HG03432 (cell line): ENCODE results near the gene CDKN3.
"Not testable (repeated sequence)": the region's sequence is repeated elsewhere in the genome, so short reads cannot be mapped to it uniquely, and the experiment has no call there.

ENCODE experiments used
- ATAC-seq: cut with Tn5 transposase; IDR thresholded peaks from one replicate; pipeline ENCODE4 v1.9.1; 2021; ENCODE audit warnings: mild to moderate bottlenecking, moderate library complexity; ENCODE audit not compliant: unreplicated experiment

CDKN3 gene

DNA sequence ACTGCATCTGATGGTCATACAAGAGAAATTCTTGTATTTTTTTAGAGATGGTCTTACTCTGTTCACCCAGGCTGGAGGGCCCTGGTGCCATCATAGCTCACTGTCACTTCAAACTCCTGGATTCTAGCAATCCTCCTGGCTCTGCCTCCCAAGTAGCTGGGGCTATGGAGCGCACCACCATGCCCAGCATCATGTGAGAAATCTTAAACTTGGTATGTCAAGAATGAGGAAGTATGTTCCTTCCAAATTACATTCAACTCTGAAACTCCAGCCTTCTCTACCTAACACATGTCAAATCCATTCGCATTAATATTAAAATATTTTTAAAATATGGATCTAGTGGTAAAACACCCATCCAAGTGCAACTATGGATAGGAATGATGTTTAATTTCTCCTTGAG, 27.5 kb upstream of the CDKN3 start:
- ATAC-seq: no peak

DNA sequence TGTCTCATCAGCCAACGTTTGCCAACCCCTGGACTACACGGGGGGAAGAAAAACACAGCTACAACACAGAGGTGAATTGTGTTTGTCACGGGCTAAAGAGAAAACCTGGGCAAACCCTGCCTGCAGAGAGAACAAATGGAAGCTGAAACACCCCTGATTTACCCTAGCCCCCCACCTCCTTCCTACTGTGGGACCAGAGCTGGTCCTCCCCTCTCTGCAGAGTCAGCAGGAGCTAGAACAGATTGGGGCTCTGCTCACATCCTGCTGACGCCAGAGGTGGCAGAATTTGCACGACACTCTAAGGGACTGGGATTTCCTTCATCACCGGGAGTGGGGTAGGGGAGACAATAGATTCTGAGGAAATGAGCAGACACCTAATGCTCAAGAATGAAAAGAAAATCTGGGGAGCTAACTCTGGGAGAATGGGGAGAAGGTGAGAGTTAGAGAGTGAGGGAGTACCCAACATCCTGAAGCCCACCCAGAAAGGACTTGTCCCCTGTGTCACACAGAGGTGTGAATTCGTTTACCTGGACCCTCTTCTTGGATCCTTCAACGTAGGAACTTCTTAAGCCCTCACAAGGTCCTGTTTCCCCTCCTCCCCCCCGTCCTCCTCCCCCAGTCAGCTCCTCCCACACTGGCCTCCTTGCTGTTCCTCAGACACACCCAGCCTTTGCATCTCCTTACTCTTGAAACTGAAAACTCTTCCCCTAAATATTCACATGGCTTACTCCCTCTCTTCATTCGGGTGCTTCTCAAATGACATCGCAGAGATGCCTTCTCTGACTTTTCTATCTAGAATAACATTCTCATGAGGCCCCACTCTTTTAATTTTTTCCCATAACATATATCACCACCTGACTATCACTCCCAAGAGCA, 26.2 kb upstream of the CDKN3 start:
- ATAC-seq: no peak

GRCh38 chr14:54374117-54374884, 22.5 kb upstream of the CDKN3 start:
- ATAC-seq: no peak

- ATAC-seq: no peak
Measured at GRCh38 chr14:54377501-54377900, 19.3 kb upstream of the CDKN3 start.

DNA sequence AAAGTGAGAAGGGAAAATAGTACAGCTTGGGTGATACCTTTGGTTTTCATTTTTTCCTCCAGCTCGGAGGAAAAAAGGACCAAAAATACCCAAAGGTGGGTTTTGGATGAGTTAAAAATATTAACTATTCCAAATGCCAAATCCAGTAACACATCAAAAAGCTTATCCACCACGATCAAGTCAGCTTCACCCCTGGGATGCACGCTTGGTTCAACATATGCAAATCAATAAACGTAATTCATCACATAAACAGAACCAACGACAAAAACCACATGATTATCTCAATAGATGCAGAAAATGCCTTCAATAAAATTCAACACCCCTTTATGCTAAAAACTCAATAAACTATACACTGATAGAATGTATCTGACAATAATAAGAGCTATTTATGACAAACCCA, 17.9 kb upstream of the CDKN3 start:
- ATAC-seq: not testable (repeated sequence)

DNA sequence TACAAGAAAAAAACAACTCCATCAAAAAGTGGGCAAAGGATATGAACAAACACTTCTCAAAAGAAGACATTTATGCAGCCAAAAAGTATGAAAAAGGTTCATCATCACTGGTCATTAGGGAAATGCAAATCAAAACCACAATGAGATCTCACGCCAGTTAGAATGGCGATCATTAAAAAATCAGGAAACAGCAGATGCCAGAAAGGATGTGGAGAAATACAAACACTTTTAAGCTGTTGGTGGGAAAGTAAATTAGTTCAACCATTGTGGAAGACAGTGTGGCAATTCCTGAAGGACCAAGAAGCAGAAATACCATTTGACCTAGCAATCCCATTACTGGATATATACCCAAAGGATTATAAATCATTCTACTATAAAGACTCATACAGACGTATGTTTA, 16.2 kb upstream of the CDKN3 start:
- ATAC-seq: not testable (repeated sequence)

DNA sequence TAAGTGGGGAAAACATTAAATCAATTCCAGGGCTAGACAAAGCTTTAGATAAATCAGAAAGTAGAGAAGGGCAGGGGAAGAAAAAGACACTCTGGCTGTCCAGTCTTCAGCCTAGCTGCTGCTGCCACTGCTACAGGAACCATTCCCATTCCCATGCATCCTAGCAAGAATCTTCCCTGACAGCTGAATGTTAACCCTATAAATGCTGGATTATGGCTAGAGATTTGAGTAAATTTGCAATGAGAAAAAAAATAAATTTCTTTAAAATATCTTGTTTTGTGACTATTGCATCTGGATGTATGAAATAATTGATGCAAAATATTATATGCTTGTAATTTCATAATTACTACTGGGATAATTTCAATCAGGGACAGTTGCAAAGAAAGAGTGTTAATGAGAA, 15.0 kb upstream of the CDKN3 start:
- ATAC-seq: no peak

DNA sequence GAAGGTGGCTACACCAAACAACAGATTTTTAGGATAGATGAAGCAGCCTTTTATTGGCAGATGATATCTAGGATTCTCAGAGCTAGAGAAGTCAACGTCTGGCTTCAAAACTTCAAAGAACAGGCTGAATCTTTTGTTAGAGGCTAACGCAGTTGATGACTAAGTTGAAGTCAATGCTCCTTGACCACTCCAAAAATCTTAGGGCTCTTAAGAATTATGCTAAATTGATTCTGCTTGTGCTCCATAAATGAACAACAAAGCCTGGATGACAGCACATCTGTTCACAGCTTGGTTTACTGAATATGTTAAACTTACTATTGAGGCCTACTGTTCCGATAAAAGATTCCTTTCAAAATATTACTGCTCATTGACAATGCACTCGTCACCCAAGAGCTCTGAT, 13.0 kb upstream of the CDKN3 start:
- no peak for ATAC-seq

GRCh38 chr14:54385556-54385955, 11.3 kb upstream of the CDKN3 start:
- no peak for ATAC-seq

GRCh38 chr14:54387328-54387727, 9.5 kb upstream of the CDKN3 start:
- ATAC-seq: no peak

DNA sequence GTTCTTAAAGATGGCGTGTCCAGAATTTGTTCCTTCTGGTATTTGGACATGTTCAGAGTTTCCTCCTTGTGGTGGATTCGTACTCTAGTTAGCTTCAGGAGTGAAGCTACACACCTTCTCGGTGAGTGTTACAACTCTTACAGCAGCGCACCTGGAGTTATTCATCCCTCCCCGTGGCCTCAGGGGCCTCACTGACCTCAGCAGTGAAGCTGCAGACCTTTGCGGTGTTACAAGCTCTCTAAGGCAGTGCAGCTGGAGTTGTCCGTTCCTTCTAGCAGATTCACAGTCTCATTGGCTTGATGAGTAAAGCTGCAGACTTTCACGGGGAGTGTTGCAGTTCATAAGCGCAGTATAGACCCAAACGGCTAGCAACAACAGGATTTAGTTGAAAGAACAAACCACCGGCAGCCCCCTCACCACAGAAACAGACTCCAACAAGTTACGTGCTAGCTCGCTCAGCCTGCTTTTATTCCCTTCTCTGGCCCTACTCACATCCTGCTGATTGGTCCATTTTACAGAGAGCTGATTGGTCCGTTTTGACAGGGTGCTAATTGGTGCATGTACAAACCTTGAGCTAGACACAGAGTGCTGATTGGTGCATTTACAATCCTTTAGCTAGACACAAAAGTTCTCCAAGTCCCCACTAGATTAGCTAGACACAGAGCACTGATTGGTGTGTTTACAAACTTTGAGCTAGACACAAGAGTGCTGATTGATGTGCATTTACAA, 4.5 kb upstream of the CDKN3 start:
- no peak for ATAC-seq

DNA sequence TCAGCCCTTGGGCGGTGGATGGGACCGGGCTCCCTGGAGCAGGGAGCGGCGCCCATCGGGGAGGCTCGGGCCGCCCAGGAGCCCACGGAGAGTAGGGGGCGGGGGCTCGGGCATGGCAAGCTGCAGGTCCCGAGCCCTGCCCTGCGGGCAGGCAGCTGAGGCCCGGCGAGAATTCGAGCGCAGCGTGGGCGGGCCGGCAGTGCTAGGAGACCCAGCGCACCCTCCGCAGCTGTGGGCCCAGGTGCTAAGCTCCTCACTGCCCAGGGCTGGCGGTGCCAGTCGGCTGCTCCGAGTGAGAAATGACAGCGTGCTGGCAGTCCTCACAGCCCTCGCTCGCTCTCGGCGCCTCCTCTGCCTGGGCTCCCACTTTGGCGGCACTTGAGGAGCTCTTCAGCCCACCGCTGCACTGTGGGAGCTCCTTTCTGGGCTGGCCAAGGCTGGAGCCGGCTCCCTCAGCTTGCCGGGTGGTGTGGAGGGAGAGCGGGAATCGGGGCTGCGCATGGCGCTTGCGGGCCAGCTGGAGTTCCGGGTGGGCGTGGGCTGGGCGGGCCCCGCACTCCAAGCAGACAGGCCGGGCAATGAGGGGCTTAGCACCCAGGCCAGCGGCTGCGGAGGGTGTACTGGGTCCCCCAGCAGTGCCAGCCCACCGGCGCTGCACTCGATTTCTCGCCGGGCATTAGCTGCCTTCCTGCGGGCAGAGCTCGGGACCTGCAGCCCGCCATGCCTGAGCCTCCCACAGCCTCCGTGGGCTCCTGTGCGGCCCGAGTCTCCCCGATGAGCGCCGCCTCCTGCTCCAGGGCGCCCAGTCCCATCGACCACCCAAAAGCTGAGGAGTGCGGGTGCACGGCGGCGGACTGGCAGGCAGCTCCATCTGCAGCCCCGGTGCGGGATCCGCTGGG, 3.6 kb upstream of the CDKN3 start:
- not testable (repeated sequence) for ATAC-seq

- ATAC-seq: no peak
Measured at GRCh38 chr14:54394596-54394995, 2.2 kb upstream of the CDKN3 start.

DNA sequence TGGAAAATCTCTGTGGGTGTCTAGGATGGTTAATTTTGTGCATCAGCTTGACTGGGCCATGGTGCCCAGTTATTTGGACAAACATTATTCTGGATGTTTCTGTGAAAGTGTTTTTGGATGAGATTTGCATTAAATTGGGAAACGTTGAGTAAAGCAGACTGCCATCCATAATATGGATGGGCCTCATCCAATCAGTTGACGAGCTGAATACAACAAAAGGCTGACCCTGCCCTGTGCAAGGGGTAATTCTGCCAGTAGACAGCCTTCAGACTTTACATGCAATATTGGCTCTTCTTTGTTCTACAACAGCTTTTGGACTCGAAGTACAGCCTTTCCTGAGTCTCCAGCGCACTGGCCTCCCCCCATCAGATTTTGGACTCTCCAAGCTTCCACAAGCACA, 1.5 kb upstream of the CDKN3 start:
- ATAC-seq: no peak

- ATAC-seq: no peak
Measured at GRCh38 chr14:54395716-54396115, 1.1 kb upstream of the CDKN3 start.

DNA sequence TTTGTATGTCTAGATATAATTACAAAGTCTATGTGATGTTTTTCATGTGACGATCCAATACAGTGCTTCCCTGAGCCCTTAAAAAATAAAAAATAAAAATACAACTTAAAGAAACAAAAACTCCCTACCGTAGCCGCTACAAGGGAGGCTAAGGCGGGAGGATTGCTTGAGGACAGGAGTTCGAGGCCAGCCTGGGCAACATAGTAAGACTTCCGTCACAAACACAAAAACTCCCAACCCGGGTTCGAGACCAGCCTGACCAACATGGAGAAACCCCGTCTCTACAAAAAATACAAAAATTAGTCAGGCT, 669 bp upstream of the CDKN3 start:
- ATAC-seq: no peak

DNA sequence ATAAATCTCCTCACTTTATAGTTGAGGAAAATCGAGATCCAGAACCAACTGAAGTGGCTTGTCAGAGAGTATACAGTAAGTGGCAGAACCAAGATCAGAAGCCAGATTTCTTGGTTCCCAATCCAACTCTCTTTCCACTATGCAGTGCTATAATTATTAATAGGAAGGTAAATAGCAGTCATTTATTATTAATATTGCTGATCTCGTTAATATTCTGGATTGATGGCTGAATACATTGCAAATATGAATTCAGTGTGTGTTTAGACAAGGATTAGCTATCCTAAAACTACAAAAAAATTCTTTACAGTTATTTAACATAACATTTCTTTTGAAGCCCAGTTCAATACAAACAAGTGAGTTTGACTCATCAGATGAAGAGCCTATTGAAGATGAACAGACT, 2.8 kb downstream of the CDKN3 start:
- no peak for ATAC-seq

GRCh38 chr14:54403401-54404005, 6.7 kb downstream of the CDKN3 start:
- ATAC-seq: not testable (repeated sequence)

DNA sequence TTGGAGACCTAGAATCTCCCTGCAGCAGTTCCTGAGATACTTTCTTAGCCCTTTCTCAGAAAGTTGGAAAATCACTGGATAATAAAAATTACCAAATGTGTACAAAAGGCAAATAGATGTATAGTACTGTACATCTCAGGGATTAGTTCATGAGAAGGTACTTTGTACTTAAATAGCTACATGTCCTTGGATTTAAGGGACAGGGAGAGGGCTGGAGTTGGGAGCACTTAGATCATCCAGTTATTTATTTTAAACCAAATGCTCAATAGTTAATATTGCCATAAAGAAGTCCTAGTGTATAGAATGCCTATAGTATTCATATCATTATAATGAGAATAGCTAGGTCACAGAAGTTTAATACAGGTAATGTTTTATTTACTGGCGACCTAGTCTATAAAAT, 13.4 kb downstream of the CDKN3 start:
- ATAC-seq: no peak

DNA sequence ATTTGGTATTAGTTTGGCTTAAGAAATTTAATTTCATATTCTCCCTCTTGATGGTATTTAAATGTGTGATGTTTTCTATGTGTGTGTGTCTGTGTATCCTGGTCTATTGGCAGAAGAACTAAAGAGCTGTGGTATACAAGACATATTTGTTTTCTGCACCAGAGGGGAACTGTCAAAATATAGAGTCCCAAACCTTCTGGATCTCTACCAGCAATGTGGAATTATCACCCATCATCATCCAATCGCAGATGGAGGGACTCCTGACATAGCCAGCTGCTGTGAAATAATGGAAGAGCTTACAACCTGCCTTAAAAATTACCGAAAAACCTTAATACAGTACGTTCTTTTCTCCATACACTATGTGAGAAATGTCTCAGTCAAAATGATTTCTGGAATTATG, 14.6 kb downstream of the CDKN3 start:
- ATAC-seq: no peak
